ENCODE data around the gene NBL1. TPM values are rescaled to one million over a fixed set of nuclear protein-coding genes. Genes with fewer than 3 reads are reported as not detected.
"Not testable (repeated sequence)": the region's sequence is repeated elsewhere in the genome, so short reads cannot be mapped to it uniquely, and the experiment has no call there.

The NBL1 gene
- total RNA-seq, 5 donors from 2014 or later (not counting 1 experiment from before 2014, with no cell fraction given) = 11.4 to 38.1 (median 13.7) TPM

GRCh38 chr1:19629357-19629756 lies 14.8 kb upstream of the NBL1 start:
- Mint-ChIP-seq H3K36me3 (peaks cover 35% of the 10 kb centered on the region), H3K4me1 (no peaks in the 10 kb centered on the region), H3K27me3 (no peaks in the 10 kb centered on the region), H3K4me3 (no peak overlapping the region), H3K9me3 (no peaks in the 10 kb centered on the region), H3K27ac (no peak overlapping the region)
- H3K4me3 ChIP-seq (ENCODE audit: control insufficient read depth in 1 of 2, extremely low read depth in 1 of 2, low read length in 1 of 2) = no peak overlapping the region
- CTCF ChIA-PET = no interaction called here
- H3K36me3 ChIP-seq (ENCODE audit: control insufficient read depth in 2 of 2, extremely low read depth in 1 of 2, insufficient read depth in 1 of 2, low read length in 1 of 2) = peaks cover 12 to 44% of the 10 kb centered on the region in 2 donors
- DNase-seq (no peak), ATAC-seq (replicated peaks in 1 of 4) (no peak)
- WGBS (ENCODE audit: insufficient coverage) = no CpG with 5 or more reads among the region's 4 CpGs
- H3K27ac ChIP-seq (ENCODE audit: low read length) = no peak overlapping the region
- H3K4me1 ChIP-seq (ENCODE audit: control insufficient read depth in 1 of 2, extremely low read depth in 1 of 2, insufficient read depth in 2 of 2, low read length in 2 of 2) = no peaks in the 10 kb centered on the region
- POLR2A ChIA-PET = no interaction called here
- H3K27me3 ChIP-seq (replicated peaks in 1 of 2; ENCODE audit: control insufficient read depth in 2 of 2, extremely low read depth in 1 of 2, insufficient read depth in 2 of 2, low read length in 1 of 2) = no peaks in the 10 kb centered on the region
- H3K9me3 ChIP-seq = no peaks in the 10 kb centered on the region

- POLR2A ChIA-PET; DNase-seq; H3K4me3 ChIP-seq (ENCODE audit: control insufficient read depth in 1 of 2, extremely low read depth in 1 of 2, low read length in 1 of 2); H3K27ac Mint-ChIP-seq; H3K4me1 ChIP-seq (ENCODE audit: control insufficient read depth in 1 of 2, extremely low read depth in 1 of 2, insufficient read depth in 2 of 2, low read length in 2 of 2); ATAC-seq (replicated peaks in 1 of 4); H3K4me1 Mint-ChIP-seq; H3K4me3 Mint-ChIP-seq; H3K27ac ChIP-seq (ENCODE audit: low read length); H3K9me3 Mint-ChIP-seq; H3K9me3 ChIP-seq; H3K27me3 Mint-ChIP-seq; H3K27me3 ChIP-seq (replicated peaks in 1 of 2; ENCODE audit: control insufficient read depth in 2 of 2, extremely low read depth in 1 of 2, insufficient read depth in 2 of 2, low read length in 1 of 2): not testable (repeated sequence)
- CTCF ChIA-PET = interaction anchor here in 1 of 2 donors (1.2 kb wide), 1 partner anchor 33 kb away, joined by 5 read pairs; a partner anchor contains a TSS
- H3K36me3 ChIP-seq (ENCODE audit: control insufficient read depth in 2 of 2, extremely low read depth in 1 of 2, insufficient read depth in 1 of 2, low read length in 1 of 2) = peaks cover 12 to 36% of the 10 kb centered on the region in 2 donors
- no CpG with 5 or more reads among the region's 1 CpG for WGBS (ENCODE audit: insufficient coverage)
- H3K36me3 Mint-ChIP-seq = peaks cover 29% of the 10 kb centered on the region
These were observed 13.9 kb upstream of the NBL1 start for GRCh38 chr1:19630192-19630591.

GRCh38 chr1:19630720-19631395 lies 13.3 kb upstream of the NBL1 start:
- Mint-ChIP-seq H3K27ac (no peak overlapping the region), H3K27me3 (no peaks in the 10 kb centered on the region)
- CTCF ChIA-PET = interaction anchor here (0.6 to 1.2 kb wide), 3 partner anchors 34 to 90 kb away, joined by 3 to 5 read pairs (median 3); a partner anchor contains a TSS

GRCh38 chr1:19632211-19632610 lies 11.9 kb upstream of the NBL1 start:
- WGBS (ENCODE audit: insufficient coverage) = no CpG with 5 or more reads among the region's 2 CpGs
- Histone ChIP-seq H3K9me3 (no peaks in the 10 kb centered on the region), H3K36me3 (ENCODE audit: control insufficient read depth in 2 of 2, extremely low read depth in 1 of 2, insufficient read depth in 1 of 2, low read length in 1 of 2) (peaks cover 2 to 18% of the 10 kb centered on the region in 2 donors), H3K4me3 (ENCODE audit: control insufficient read depth in 1 of 2, extremely low read depth in 1 of 2, low read length in 1 of 2) (no peak overlapping the region), H3K27ac (ENCODE audit: low read length) (no peak overlapping the region), H3K27me3 (replicated peaks in 1 of 2; ENCODE audit: control insufficient read depth in 2 of 2, extremely low read depth in 1 of 2, insufficient read depth in 2 of 2, low read length in 1 of 2) (no peaks in the 10 kb centered on the region), H3K4me1 (ENCODE audit: control insufficient read depth in 1 of 2, extremely low read depth in 1 of 2, insufficient read depth in 2 of 2, low read length in 2 of 2) (no peaks in the 10 kb centered on the region)
- no peak for DNase-seq
- no peaks in the 10 kb centered on the region for H3K27me3 Mint-ChIP-seq
- H3K36me3 Mint-ChIP-seq = peaks cover 15% of the 10 kb centered on the region
- no peaks in the 10 kb centered on the region for H3K9me3 Mint-ChIP-seq
- no peak for ATAC-seq (replicated peaks in 1 of 4)
- no peak overlapping the region for H3K27ac Mint-ChIP-seq
- no peak overlapping the region for H3K4me3 Mint-ChIP-seq
- POLR2A ChIA-PET = no interaction called here
- H3K4me1 Mint-ChIP-seq = no peaks in the 10 kb centered on the region
- CTCF ChIA-PET = interaction anchor here in 1 of 2 donors (0.6 kb wide), 1 partner anchor 21 kb away, joined by 8 read pairs; no protein-coding TSS in a partner anchor

More at GRCh38 chr1:19630720-19631395, 13.3 kb upstream of the NBL1 start:
- Histone ChIP-seq H3K9me3 (no peaks in the 10 kb centered on the region), H3K36me3 (ENCODE audit: control insufficient read depth in 2 of 2, extremely low read depth in 1 of 2, insufficient read depth in 1 of 2, low read length in 1 of 2) (peaks cover 12 to 32% of the 10 kb centered on the region in 2 donors), H3K27ac (ENCODE audit: low read length) (no peak overlapping the region), H3K4me1 (ENCODE audit: control insufficient read depth in 1 of 2, extremely low read depth in 1 of 2, insufficient read depth in 2 of 2, low read length in 2 of 2) (no peaks in the 10 kb centered on the region), H3K4me3 (ENCODE audit: control insufficient read depth in 1 of 2, extremely low read depth in 1 of 2, low read length in 1 of 2) (no peak overlapping the region), H3K27me3 (replicated peaks in 1 of 2; ENCODE audit: control insufficient read depth in 2 of 2, extremely low read depth in 1 of 2, insufficient read depth in 2 of 2, low read length in 1 of 2) (no peaks in the 10 kb centered on the region)
- no peak for ATAC-seq (replicated peaks in 1 of 4)
- H3K9me3 Mint-ChIP-seq = no peaks in the 10 kb centered on the region
- no peaks in the 10 kb centered on the region for H3K4me1 Mint-ChIP-seq
- peaks cover 27% of the 10 kb centered on the region for H3K36me3 Mint-ChIP-seq
- no CpG with 5 or more reads among the region's 6 CpGs for WGBS (ENCODE audit: insufficient coverage)
- H3K4me3 Mint-ChIP-seq = no peak overlapping the region
- DNase-seq = no peak
- POLR2A ChIA-PET = interaction anchor here in 1 of 2 donors (0.6 kb wide), 2 partner anchors 16 to 63 kb away, joined by 3 to 5 read pairs; no protein-coding TSS in a partner anchor

GRCh38 chr1:19633106-19633505 lies 11.0 kb upstream of the NBL1 start:
- Mint-ChIP-seq H3K4me3 (no peak overlapping the region), H3K36me3 (peaks cover 9% of the 10 kb centered on the region), H3K27ac (no peak overlapping the region), H3K27me3 (no peaks in the 10 kb centered on the region), H3K4me1 (no peaks in the 10 kb centered on the region), H3K9me3 (no peaks in the 10 kb centered on the region)
- no peaks in the 10 kb centered on the region for H3K4me1 ChIP-seq (ENCODE audit: control insufficient read depth in 1 of 2, extremely low read depth in 1 of 2, insufficient read depth in 2 of 2, low read length in 2 of 2)
- H3K27me3 ChIP-seq (replicated peaks in 1 of 2; ENCODE audit: control insufficient read depth in 2 of 2, extremely low read depth in 1 of 2, insufficient read depth in 2 of 2, low read length in 1 of 2) = no peaks in the 10 kb centered on the region
- peaks cover 0 to 10% of the 10 kb centered on the region in 2 donors for H3K36me3 ChIP-seq (ENCODE audit: control insufficient read depth in 2 of 2, extremely low read depth in 1 of 2, insufficient read depth in 1 of 2, low read length in 1 of 2)
- ChIA-PET CTCF (no interaction called here), POLR2A (no interaction called here)
- no peak for ATAC-seq (replicated peaks in 1 of 4)
- no peaks in the 10 kb centered on the region for H3K9me3 ChIP-seq
- H3K4me3 ChIP-seq (ENCODE audit: control insufficient read depth in 1 of 2, extremely low read depth in 1 of 2, low read length in 1 of 2) = no peak overlapping the region
- WGBS (ENCODE audit: insufficient coverage) = no CpG with 5 or more reads among the region's 2 CpGs
- H3K27ac ChIP-seq (ENCODE audit: low read length) = no peak overlapping the region
- no peak for DNase-seq

- WGBS (ENCODE audit: insufficient coverage) = 91% methylated on average over 6 of the region's 9 CpGs
- H3K4me3 ChIP-seq (ENCODE audit: control insufficient read depth in 1 of 2, extremely low read depth in 1 of 2, low read length in 1 of 2); H3K9me3 ChIP-seq; DNase-seq; H3K36me3 Mint-ChIP-seq; H3K9me3 Mint-ChIP-seq; H3K36me3 ChIP-seq (ENCODE audit: control insufficient read depth in 2 of 2, extremely low read depth in 1 of 2, insufficient read depth in 1 of 2, low read length in 1 of 2); H3K27ac Mint-ChIP-seq; H3K4me1 Mint-ChIP-seq; POLR2A ChIA-PET; H3K4me1 ChIP-seq (ENCODE audit: control insufficient read depth in 1 of 2, extremely low read depth in 1 of 2, insufficient read depth in 2 of 2, low read length in 2 of 2); H3K27me3 Mint-ChIP-seq; H3K27me3 ChIP-seq (replicated peaks in 1 of 2; ENCODE audit: control insufficient read depth in 2 of 2, extremely low read depth in 1 of 2, insufficient read depth in 2 of 2, low read length in 1 of 2); H3K27ac ChIP-seq (ENCODE audit: low read length); H3K4me3 Mint-ChIP-seq; ATAC-seq (replicated peaks in 1 of 4): not testable (repeated sequence)
- CTCF ChIA-PET = interaction anchor here in 1 of 2 donors (0.6 kb wide), 1 partner anchor 367 kb away, joined by 4 read pairs; no protein-coding TSS in a partner anchor
These were observed 9.0 kb upstream of the NBL1 start for GRCh38 chr1:19635064-19635463.

All from T-cell (primary cell).